GM18505 (cell line): ENCODE measurements around the gene PRR16.

ENCODE experiments used
- ATAC-seq: cut with Tn5 transposase; IDR thresholded peaks from one replicate; pipeline ENCODE4 v1.9.1; 2021; ENCODE audit not compliant: unreplicated experiment
- POLR2A ChIP-seq: IDR thresholded peaks from 4 replicates; pipeline ENCODE4 v1.6.1; 2011; ENCODE audit warnings: borderline replicate concordance; ENCODE audit not compliant: insufficient read depth, insufficient read length; ENCODE audit errors: extremely low read depth

The PRR16 gene

DNA sequence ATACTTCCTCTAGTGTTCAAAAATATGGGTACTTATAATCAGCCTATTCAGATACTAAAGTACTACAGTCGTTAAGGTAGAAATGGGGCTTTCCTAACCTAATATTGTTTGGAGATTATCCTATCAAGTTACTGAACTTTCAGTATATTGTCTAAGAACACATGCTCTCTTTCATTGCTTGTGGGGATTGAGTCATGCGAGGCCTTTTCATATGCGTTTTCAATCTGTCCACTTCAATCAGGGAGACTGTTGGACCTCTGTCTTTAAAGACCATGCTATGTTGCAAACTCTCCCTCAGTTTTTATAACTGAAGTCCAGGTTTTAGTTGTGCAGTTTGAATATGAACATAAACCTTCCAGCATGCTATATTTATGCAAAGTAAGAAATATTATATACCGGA is 15.0 kb downstream of the PRR16 start:
- no peak for ATAC-seq
- TF ChIP-seq POLR2A: no peak

DNA sequence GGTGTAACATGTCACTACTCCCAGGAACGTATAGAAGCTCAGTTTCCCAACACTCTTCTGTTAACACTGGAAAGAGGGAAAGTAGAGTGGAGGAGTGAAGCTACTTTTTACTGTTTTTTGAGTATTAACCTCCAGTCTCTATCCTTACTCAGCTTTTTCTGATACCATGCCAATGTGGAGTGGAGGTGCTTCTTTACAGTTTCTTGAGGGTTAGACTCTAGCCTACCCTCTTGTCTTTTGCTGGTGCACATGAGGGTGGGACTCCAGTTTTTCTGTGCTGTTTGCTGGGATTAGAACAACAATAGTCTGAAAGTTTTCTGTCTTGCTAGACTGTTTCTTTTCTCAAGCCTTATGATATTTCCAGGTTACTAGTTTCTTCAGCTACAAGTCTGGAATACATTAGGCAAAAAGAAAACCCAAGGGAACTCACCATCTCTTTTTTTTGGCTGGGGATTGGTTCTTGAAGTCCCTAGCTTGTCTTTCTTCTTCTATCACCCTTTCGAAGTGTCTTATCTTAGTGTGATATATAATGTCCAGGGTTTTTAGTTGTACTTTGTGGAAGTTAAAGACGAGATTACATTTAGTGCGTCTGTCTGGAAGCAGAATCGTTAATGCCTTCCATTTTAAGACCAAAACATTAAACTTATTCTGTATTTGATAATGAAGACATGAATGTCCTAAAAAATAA is 35.9 kb downstream of the PRR16 start:
- no peak for TF ChIP-seq POLR2A
- no peak for ATAC-seq

DNA sequence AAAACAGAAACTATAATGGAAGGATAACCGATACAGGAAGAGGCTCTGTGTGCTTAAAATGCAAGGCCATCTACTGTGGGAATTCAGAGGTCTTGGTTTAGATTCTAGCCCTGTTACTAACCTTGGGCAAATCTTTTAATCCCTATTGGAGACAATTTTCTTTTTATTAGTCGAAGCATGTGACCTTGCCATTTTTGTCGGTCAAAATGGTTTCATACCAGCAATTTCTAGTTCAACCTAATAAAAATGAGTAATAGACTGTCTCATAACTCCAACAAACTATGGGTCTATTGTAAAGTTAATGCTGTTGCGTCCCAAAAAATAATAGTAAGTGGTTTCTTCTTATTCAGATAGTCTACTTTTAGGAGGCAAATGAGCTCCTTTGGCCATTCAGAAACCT is 38.4 kb downstream of the PRR16 start:
- TF ChIP-seq POLR2A: no peak
- no peak for ATAC-seq

DNA sequence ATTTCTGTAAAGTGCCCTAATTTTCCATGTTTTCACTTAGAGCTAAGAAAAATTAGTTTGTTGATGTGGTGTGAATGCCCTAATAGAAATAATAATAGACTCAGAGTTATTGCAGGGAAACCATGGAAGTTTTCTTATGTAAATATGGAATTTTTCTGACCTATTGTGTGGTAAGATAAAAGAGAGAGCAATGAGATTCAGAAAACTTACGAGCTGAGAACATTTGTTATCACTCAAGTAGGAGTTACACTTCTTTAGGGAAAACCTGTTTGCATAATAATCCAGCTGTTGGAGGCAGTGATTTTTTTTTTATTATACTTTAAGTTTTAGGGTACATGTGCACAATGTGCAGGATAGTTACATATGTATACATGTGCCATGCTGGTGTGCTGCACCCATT is 39.2 kb downstream of the PRR16 start:
- no peak for TF ChIP-seq POLR2A

DNA sequence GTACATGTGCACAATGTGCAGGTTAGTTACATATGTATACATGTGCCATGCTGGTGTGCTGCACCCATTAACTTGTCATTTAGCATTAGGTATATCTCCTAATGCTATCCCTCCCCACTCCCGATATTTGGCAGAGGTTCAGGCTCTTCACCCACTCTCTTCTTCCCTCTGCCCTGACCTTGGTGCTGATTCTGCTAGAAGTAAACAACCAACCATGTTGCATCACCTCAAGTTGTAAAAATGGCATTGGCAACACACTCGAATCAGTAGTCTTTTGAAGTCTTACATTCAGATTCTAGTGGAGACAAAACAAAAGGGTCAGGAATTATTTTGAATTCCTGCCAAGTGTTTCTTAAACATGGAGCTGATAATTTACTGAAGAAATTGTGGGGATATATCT is 40.0 kb downstream of the PRR16 start:
- ATAC-seq: no peak
- TF ChIP-seq POLR2A: no peak

More for the DNA sequence above, 39.2 kb downstream of the PRR16 start:
- ATAC-seq: no peak

DNA sequence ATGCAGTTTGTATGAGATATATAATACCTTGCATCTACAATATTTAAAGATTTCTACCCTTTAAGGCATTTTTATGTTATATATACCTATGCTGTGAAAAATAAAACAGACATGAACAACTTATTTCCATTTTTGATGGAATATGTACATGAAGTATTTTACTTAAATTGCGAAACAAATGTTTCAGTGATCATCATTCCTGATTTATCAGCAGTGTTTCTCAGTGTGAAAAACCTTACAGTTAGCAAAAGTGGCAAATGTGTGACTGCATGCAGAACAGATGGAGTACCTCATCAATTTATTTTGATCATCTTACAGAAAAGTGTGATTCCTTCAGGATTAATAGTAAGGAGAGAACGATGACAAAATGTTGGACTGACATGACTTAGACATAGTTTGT is 43.1 kb downstream of the PRR16 start:
- ATAC-seq: no peak
- TF ChIP-seq POLR2A: no peak

DNA sequence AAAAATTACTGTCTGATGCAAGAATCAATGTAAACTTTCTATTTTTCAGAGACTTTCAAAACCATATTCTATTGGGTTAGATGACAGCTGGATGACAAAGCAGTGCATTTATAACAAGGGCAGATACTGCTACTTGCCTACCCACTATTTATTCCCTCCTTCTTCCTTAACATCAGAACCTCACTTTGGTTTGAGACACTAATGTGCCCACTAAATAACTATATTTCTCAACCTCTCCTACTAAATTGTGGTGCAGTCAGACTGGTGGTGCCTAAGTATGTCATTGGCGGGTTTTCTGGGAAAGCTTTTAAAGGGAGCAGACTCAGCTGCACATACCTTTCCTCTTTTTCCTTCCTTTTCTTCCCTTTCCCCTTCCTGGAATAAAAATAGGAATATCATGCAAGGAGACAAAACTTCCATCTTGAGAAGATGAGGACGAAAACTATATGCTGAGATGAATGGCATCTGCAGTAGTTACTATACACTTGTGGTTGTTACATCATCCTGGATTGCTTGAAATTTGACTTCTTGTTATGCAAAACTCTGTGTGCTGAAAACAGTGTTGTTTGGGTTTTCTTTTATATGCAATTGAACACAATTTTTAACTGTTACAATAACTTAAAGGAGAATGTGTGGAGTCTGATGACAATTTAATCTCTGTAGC is 43.8 kb downstream of the PRR16 start:
- no peak for TF ChIP-seq POLR2A
- no peak for ATAC-seq

DNA sequence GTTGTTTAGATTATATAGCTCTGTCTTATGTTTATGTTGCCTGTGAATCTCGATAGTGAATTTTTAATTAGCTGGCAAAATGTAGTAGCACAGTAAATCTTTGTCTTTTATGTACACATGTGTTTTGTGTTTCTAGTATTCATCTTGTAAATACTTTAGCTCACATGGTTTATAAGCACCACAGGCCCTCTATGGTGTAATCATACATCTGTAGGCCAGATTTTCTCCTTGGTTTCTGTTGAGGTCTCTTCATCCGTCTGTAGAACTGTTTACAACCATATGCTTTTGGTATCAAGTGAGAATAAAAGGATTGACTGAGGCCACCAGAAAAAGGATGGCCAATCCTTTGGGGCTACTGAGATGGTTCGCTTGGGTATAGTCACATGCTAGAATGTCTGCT is 45.0 kb downstream of the PRR16 start:
- no peak for ATAC-seq
- TF ChIP-seq POLR2A: no peak

DNA sequence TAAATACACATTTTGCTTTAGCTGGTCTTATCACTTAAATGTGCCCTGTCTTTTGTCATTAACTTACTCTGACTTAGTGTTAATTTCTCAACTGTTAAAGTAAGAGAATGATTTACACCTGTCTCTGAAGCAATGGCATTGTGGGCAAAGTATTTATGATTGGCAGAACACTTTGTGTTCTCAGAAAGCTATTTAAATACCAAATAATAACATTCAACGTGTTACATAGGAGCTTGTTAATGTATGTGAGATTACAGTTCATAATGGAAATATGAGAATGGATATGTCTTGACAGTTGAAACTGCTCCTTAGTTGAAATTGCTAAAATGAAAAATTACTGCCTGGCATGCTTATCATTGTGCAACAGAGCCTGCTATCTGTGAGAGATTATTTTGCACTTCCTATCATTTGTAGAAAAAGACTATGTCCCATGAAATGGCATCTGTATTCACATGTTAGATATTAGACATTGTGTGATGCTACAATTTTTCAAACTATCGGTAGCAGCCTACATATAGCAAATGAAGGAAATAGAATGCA is 46.1 kb downstream of the PRR16 start:
- no peak for TF ChIP-seq POLR2A
- ATAC-seq: no peak

DNA sequence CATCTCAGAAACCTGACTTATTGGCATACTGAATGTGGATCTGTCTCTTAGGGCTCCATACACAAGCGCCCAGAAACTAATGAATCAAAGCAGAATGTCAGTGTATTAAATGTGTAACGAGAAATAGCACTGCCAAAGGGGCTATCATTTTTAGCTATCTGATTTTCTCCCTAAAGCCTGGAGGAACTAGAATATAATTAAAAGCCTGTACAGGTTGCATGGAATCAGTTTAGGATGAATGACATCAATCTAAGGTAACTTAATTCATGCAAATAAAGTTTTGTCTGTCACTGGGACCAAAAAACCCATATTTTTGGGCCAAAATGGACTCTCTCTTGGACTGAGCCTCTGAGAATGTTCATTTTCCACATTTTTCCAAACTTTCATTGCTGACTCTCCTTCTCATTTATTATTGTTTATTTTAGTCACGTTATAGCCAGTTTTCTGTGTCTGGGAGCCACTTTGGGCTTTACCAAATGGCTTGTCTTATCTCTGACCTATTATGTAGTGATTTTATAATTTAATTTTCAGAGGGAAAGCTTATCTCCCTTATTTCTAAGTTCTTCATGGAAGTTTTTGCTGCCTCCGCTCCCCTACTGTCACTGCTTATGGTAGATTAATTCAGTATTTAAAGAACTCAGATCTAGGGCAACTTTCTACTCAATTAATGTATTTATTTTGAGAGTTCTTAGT is 47.0 kb downstream of the PRR16 start:
- ATAC-seq: no peak

DNA sequence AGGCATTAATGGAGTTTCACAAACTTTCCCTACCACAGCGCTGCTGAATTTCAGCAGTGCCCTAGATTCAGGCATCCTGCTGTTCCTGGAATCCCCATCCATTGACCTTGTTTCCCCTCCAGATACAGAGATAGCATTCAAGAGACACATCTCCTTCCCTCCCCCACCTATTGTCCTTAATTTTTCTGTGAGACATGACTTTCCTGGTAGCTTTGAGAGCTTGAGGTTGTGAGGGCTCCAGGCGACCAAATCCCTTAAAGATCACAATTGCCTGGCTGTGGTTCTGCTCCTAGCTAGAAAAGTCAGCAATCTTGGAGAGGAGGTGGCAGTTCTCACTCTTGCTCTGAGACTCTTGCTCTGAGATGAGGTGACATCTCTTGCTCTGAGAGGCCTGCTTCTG is 48.0 kb downstream of the PRR16 start:
- TF ChIP-seq POLR2A: no peak
- no peak for ATAC-seq

More for the DNA sequence above, 47.0 kb downstream of the PRR16 start:
- TF ChIP-seq POLR2A: no peak

DNA sequence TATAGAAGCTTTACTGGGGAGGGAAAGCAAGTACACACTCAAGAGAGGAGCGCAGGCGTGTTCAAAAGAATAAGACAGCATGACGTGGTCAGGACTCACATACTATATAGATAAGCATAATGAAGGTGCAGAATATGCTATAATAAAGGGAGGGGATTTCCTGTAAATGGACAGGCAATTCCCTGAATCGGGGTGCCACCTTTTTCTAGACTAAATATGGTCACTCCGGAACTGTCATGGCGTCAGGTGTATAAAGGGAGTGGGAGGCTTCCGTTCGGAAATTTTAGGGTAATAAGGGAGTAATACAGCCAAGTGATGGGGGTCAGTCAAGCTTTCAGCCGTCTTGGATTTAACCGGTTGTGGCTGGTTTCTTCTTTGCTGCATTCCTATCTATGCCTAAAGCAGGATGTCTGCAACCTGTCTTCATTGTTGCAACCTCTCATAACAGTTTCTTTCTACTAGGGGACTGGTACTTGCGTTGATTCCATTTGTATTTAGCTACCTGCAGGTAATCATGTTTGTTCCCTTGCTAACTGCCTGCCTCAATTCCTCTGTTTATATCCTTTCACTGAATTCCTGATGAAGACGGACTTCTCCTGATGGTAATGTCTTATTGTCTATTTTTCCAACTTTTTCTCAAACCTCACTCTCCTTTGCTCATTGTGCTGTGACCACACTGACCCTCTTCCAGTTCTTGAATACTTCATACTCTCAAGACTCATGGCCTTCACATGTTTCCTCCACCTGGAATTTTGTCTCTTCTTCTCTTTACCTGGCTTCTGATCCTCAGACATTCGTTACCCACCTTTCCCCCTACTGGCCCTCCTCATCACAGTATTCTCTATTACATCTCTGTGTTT is 48.9 kb downstream of the PRR16 start:
- TF ChIP-seq POLR2A: no peak
- no peak for ATAC-seq

DNA sequence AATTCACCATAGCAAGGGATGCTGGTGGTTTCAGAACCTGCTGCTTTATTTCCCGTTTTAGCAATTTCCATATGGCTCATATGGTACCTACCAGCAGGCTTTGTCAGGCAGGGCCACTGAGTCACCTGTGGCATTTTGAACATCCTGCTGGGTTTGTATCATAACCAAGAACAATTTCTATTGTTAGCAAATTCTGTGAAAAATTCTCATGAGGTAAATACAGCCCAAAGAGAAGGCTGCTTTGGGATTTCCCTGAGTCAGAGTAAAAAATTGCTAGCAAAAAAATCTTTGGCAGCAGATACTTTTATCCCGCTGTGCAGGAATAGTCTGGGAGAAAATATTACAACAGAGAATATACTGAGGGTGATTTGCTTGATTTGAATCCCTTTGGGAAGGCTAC is 52.7 kb downstream of the PRR16 start:
- ATAC-seq: no peak
- TF ChIP-seq POLR2A: no peak
